DND-41 (cell line): ENCODE data around the gene COL25A1.

Source experiments
- EZH2 ChIP-seq: IDR thresholded peaks from 3 replicates; pipeline ENCODE4 v1.6.1; 2012; ENCODE audit warnings: borderline replicate concordance, low read depth, mild to moderate bottlenecking, moderate library complexity, low read length, inconsistent platforms; ENCODE audit not compliant: severe bottlenecking
- TF ChIP-seq, protein P1 (sequence below): IDR thresholded peaks from 2 replicates; pipeline ENCODE4 v1.5.1; 2012; ENCODE audit warnings: borderline replicate concordance, low read length, moderate library complexity, mild to moderate bottlenecking; ENCODE audit not compliant: poor library complexity, severe bottlenecking; ENCODE audit errors: extremely low read depth

DNA sequence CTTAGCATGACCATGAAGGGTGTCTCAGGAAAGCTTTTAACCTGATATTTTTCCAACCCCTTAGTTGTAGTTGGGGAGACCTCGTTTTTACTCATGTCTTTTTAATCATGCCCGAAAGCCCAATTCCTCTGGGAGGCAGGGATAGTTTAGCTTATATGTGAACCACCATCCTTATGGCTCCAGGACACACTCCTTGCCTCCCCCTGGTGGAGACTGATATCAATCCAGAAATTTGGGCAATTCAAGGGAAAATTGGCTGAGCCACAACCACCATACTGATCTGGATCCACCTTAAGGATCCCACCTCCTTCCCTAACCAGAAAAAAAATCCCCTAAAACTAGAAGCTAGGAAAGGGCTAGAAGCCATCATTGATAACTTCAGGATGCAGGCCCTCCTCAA is 13.4 kb upstream of the COL25A1 start:
- TF ChIP-seq, protein P1, sequence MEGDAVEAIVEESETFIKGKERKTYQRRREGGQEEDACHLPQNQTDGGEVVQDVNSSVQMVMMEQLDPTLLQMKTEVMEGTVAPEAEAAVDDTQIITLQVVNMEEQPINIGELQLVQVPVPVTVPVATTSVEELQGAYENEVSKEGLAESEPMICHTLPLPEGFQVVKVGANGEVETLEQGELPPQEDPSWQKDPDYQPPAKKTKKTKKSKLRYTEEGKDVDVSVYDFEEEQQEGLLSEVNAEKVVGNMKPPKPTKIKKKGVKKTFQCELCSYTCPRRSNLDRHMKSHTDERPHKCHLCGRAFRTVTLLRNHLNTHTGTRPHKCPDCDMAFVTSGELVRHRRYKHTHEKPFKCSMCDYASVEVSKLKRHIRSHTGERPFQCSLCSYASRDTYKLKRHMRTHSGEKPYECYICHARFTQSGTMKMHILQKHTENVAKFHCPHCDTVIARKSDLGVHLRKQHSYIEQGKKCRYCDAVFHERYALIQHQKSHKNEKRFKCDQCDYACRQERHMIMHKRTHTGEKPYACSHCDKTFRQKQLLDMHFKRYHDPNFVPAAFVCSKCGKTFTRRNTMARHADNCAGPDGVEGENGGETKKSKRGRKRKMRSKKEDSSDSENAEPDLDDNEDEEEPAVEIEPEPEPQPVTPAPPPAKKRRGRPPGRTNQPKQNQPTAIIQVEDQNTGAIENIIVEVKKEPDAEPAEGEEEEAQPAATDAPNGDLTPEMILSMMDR = no peak
- TF ChIP-seq EZH2 = no peak
